Femur (tissue), 1 donor: ENCODE measurements around the gene COG4.

ENCODE experiments used
- DNase-seq: peaks from one replicate; pipeline ENCODE4 v3.0.0-alpha.2; 2017

Gene COG4

GRCh38 chr16:70524399-70524825 is 1.1 kb upstream of the COG4 start:
- DNase-seq = peak; percentile 49

DNA sequence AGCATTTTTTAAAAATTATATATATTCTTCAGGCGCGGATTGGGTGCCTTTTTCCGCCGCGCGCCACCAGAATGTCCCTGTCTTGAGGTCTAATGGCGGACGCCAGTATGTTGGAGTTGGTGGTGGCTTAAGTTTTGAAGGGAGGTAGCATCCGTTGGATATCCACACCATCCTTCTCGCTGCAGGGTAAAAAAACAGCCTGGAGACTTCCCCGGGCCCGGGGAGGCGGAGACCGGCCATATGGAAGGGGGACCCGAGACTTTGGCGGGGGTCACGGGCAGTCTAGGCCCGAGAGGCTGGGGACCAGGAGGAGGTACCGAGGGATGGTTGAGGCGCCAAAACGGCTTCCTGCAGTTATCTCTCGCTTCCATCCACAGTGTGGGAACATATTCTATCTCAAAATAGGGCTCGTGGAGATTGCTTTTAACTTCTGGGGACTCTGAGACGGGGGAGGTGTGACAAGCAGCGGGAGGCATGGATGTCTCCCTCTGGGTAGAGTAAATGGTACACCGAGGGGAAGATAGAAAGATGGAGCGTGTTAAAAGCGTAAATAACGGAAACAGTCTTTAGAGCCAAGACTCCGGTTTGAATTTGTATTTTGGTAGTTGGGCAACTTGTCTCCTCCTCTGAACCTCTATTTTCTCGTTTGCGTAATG is 517 bp upstream of the COG4 start, which contains the start of gene SF3B3:
Gene SF3B3 (plus strand): TSS at position 74 of the 656 bp plus-strand sequence. CDS start 2,841 bp downstream, outside the sequence.
- DNase-seq = peak; percentile 81

DNA sequence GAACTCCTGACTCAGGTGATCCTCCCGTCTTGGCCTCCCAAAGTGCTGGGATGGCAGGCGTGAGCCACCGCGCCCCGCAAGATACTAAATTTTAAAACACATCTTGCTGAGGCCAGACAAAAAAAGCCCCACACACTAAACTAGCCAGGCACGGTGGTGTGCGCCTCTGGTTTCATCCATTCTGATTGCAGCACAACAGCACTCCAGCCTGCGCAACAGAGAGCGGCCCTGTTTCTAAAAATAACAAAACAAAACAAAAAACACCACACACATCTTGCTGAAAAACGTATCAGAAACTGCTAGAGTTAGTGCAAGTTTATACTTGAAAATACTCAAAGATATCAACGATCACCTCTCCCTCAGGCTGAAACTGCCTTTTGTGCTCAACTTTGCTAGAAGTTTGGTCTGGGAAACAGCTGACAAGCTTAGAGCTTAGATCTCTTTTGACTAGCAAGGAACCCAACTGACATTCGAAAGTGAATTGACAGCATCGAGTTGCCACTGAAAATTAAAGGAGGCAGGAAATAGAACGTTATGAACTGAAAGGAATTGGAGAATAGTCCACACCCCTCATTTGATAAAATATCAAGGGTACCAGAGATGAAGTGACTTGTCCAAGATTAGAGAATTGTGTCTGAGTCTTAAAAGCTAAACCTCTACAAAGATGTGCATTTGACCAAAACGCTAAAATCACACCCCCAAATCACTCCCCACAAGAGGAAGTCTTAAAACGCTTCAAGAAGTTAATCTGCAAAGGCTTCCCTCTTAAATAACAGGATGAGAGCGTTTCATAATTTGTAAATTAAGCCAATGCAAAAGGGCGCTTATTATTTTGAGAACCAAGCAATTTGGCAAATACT is 908 bp downstream of the COG4 start:
- no peak for DNase-seq

GRCh38 chr16:70520612-70521297 is 2.6 kb downstream of the COG4 start:
- DNase-seq = no peak

- no peak for DNase-seq
These were observed 10.9 kb downstream of the COG4 start for GRCh38 chr16:70512456-70512855.

GRCh38 chr16:70511833-70512232 is 11.5 kb downstream of the COG4 start:
- DNase-seq = no peak

- no peak for DNase-seq
These were observed 13.1 kb downstream of the COG4 start for GRCh38 chr16:70510216-70510615.

DNA sequence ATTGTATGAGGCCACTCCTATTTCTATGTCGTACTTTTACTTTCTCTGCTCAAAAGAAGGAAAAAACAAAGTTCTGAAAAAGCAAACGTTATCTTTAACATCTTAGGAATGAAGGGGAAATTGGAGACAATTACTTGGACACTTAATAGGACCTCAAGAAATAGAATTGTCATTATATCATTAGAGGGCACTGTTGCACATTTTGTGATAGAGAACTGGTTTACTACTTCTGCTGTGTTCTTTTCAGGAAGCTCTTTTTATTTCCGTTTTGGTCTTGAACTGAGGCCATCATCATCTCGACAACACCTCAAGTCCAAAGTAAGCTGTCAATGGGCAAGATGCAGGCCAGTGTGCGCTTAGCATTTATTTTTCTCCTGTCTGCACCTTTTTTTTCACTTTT is 14.6 kb downstream of the COG4 start:
- DNase-seq = no peak

GRCh38 chr16:70496513-70496912 is 26.8 kb downstream of the COG4 start:
- no peak for DNase-seq

DNA sequence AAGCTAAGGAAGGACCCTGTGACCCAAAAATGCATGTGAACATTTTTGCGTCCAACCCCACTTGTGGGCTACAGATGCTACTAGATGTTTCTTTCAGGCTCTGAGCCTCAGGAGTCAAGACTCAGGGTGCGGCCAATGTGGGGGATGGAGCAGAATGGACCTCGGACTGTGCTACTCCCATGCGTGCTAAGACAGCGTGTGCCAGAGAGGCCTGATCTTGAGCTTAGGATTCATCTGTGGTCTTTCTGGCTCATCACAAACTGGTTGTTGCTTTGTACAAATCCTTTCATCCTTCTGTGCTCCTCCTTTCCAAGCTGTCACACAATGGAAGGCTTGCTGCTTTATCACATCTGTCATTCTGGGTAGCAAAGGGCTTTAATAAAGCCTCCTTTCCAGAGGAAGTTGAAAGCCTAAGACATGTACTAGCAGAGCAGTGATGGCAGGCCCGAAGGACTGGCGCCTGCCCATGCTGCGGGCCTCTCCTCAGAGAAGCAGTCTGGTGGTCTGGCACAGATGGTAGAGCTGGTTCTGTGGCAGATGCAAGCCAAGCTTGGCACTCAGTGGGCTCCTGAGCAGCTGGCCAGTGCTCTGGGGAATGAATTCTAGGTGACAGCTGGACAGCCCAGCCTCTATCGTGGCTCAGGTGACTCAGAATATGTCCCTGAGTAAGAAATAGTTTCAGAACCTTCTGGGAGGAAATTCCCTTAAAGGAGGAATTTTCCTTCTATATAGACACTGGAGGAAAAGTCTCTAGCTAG is 27.8 kb downstream of the COG4 start:
- no peak for DNase-seq

DNA sequence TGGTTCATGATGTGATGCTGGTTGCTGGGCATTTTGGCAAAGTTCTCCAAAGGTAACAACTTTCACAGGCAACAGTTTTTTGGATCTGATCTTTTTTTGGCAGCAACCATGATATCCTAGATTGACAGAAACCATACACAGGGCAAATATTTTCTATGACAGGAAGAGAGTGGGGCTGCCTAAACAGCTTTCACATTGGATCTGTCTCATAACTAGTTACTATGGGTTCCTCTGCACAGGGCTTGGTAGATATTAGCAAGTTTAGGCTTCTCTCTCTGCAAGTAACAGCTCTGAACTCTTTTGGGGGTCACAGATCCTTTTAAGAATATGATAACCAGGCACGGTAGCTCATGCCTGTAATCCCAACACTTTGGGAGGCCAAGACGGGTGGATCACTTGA is 28.6 kb downstream of the COG4 start:
- no peak for DNase-seq

GRCh38 chr16:70494202-70494770 is 29.1 kb downstream of the COG4 start:
- DNase-seq = no peak

GRCh38 chr16:70493802-70494201 is 29.6 kb downstream of the COG4 start:
- DNase-seq = no peak

GRCh38 chr16:70490261-70490660 is 33.1 kb downstream of the COG4 start:
- no peak for DNase-seq

DNA sequence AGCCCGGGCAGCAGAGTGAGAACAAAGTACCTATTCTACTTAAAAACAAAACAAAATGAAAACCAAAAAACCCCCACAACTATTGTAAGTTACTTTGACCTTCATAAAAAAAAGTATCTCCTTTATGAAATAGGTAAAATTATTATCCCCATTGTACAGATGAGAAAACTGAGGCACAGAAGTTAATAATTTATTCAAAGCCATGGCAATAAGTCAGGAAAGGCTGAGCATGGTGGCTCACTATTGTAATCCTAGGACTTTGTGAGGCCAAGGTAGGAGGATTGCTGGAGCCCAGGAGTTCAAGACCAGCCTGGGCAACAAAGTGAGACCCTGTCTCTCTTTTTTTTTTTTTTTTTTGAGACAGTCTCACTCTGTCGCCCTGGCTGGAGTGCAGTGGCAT is 38.5 kb downstream of the COG4 start:
- DNase-seq = no peak

- DNase-seq = no peak
These were observed 39.9 kb downstream of the COG4 start for GRCh38 chr16:70483426-70483825.

- no peak for DNase-seq
These were observed 40.7 kb downstream of the COG4 start for GRCh38 chr16:70482624-70483023.

DNA sequence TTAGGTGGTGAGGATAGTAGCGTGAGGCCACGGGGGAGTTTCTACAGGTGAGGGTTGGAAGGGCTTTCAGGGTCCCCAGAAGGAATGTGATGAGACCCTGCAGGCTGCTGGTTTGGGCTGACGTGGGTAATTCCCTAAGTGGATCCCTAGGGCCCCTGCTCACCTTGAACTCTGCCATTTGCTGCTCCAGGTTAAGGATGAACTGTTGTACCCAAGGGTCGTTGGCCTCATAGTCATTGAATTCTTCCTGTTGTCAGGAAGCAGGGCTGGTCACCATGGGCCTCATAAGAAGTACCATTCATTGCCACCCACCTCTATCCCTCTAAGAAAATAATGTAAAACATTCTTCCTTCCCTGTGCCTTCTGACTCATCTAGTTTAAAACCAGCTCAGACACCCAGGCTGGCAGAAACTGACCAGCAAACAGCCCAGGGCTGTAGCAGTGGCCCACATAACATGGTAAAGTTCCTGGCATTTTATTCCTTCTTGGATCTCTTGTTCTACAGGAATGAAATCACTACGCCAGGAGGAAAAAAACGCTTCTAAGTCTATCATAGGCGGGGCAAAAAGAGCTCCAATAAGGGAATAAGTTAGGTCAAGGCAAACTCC is 41.3 kb downstream of the COG4 start:
- no peak for DNase-seq

- no peak for DNase-seq
These were observed 42.9 kb downstream of the COG4 start for GRCh38 chr16:70480127-70481105.

GRCh38 chr16:70478912-70479341 is 44.4 kb downstream of the COG4 start:
- DNase-seq = no peak

DNA sequence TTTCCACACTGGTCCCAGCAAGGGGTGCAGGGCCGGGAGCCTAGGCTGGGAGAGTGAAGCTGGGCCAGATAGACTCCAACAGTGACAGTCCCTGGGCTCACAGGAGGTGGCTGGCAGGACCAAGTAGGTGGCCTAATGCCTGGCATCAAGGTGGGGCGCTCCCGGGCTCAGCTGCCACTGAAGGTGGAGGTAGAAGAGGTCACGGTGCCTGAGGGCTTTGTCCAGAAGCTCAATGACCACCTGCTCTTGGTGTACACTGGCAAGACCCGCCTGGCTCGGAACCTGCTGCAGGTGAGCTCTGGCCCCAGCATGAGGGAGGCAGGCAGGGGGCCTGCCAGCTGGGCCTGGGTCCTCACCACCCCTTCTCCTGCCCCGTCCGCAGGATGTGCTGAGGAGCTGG is 45.2 kb downstream of the COG4 start:
- DNase-seq = no peak
